Mucosa of descending colon (tissue), 3 donors: ENCODE results near the gene SLC4A2. TPM values are rescaled to one million over a fixed set of nuclear protein-coding genes. Genes with fewer than 3 reads are reported as not detected.

Experiments
- ATAC-seq: fragments of 200-7000 bp; cut with Tn5 transposase; one replicate; pipeline ENCODE4 v1.9.1; 2020; ENCODE audit warnings: mild to moderate bottlenecking, moderate library complexity
- DNase-seq, 3 donors: peaks; one replicate each; pipeline ENCODE4 v3.0.0-alpha.2; 2020
- H3K36me3 ChIP-seq: fragments of 200-600 bp; one replicate; pipeline ENCODE4 v1.8.0; 2021; ENCODE audit warnings: low read depth, mild to moderate bottlenecking
- H3K4me1 ChIP-seq: fragments of 200-600 bp; one replicate; pipeline ENCODE4 v1.8.0; 2021; ENCODE audit warnings: low read depth, mild to moderate bottlenecking
- H3K4me3 ChIP-seq: fragments of 200-600 bp; one replicate; pipeline ENCODE4 v1.8.0; 2021; ENCODE audit warnings: mild to moderate bottlenecking
- H3K9me3 ChIP-seq: fragments of 200-600 bp; one replicate; pipeline ENCODE4 v1.8.0; 2021; ENCODE audit warnings: mild to moderate bottlenecking
- CTCF ChIP-seq: fragments of 200-600 bp; IDR thresholded peaks from one replicate; pipeline ENCODE4 v1.8.0; 2022; ENCODE audit warnings: antibody characterized with exemption, mild to moderate bottlenecking
- intact Hi-C, 2 donors: fragments of 100-400 bp; cut with DNase I in 1 of 2; cut with micrococcal nuclease in 1 of 2; formaldehyde crosslinking; loops; one replicate each; pipeline versions ENCODE4 v1.11.0 to v1.11.1; 2022; cut with DNase I, micrococcal nuclease
- total RNA-seq, 3 donors: library from RNA; stranded (reverse); fragmentation: NEBNext Ultra II Directional in 2 of 3; extraction: Animal tissue kit (Norgen Biotek cat#: 25700) in 2 of 3; gene quantifications; one replicate each; pipeline versions ENCODE4 v1.2.1 to v1.2.4, GENCODE V29; 2021 to 2023
- donor health status: DM: no; HTN: no; CAD: no; lungs with moderate emphysema.
- donor health status: DM: no; HTN: no; CAD: no.
- donor health status: DM: no; HTN: yes; CAD: no.

The SLC4A2 gene
- total RNA-seq, 3 donors from 2014 or later = 82.2 to 168 (median 89.5) TPM

- Histone ChIP-seq H3K4me3 (no peak overlapping the region), H3K36me3 (no peaks in the 10 kb centered on the region), H3K4me1 (peaks cover 2% of the 10 kb centered on the region), H3K9me3 (no peaks in the 10 kb centered on the region)
- TF ChIP-seq CTCF = no peak
- ATAC-seq (peak; percentile 75), DNase-seq (peak in 2 of 3 donors; percentile 64 to 72)
- intact Hi-C loops = no loop called here
Observed at GRCh38 chr7:151051108-151051507, 8.3 kb upstream of the SLC4A2 start.

GRCh38 chr7:151053096-151053495, 6.3 kb upstream of the SLC4A2 start:
- no peak for TF ChIP-seq CTCF
- Histone ChIP-seq H3K4me3 (no peak overlapping the region), H3K4me1 (peaks cover 9% of the 10 kb centered on the region), H3K9me3 (no peaks in the 10 kb centered on the region), H3K36me3 (no peaks in the 10 kb centered on the region)
- ATAC-seq = no peak
- DNase-seq = no peak
- intact Hi-C loops = no loop called here

- no peak for TF ChIP-seq CTCF
- ATAC-seq = no peak
- H3K4me1 ChIP-seq = peaks cover 12% of the 10 kb centered on the region
- intact Hi-C loops = no loop called here
- no peak overlapping the region for H3K4me3 ChIP-seq
- no peaks in the 10 kb centered on the region for H3K9me3 ChIP-seq
- DNase-seq = no peak
- no peaks in the 10 kb centered on the region for H3K36me3 ChIP-seq
Observed at GRCh38 chr7:151053751-151054150, 5.6 kb upstream of the SLC4A2 start.

- Histone ChIP-seq H3K36me3 (no peaks in the 10 kb centered on the region), H3K4me1 (peaks cover 27% of the 10 kb centered on the region), H3K4me3 (no peak overlapping the region), H3K9me3 (no peaks in the 10 kb centered on the region)
- no peak for ATAC-seq
- TF ChIP-seq CTCF = no peak
- intact Hi-C loops = no loop called here
- no peak for DNase-seq
Observed at GRCh38 chr7:151056283-151056665, 3.1 kb upstream of the SLC4A2 start.

GRCh38 chr7:151056666-151057505, 2.5 kb upstream of the SLC4A2 start:
- intact Hi-C loops = no loop called here
- Histone ChIP-seq H3K36me3 (no peaks in the 10 kb centered on the region), H3K4me1 (peaks cover 33% of the 10 kb centered on the region), H3K9me3 (no peaks in the 10 kb centered on the region), H3K4me3 (peak overlapping the region; percentile 36)
- DNase-seq = peak in 2 of 3 donors; percentile 38 to 61
- ATAC-seq = no peak
- TF ChIP-seq CTCF = no peak
